ENCODE measurements around the gene PACS2.
"Not testable (repeated sequence)": the region's sequence is repeated elsewhere in the genome, so short reads cannot be mapped to it uniquely, and the experiment has no call there.

PACS2 gene

DNA sequence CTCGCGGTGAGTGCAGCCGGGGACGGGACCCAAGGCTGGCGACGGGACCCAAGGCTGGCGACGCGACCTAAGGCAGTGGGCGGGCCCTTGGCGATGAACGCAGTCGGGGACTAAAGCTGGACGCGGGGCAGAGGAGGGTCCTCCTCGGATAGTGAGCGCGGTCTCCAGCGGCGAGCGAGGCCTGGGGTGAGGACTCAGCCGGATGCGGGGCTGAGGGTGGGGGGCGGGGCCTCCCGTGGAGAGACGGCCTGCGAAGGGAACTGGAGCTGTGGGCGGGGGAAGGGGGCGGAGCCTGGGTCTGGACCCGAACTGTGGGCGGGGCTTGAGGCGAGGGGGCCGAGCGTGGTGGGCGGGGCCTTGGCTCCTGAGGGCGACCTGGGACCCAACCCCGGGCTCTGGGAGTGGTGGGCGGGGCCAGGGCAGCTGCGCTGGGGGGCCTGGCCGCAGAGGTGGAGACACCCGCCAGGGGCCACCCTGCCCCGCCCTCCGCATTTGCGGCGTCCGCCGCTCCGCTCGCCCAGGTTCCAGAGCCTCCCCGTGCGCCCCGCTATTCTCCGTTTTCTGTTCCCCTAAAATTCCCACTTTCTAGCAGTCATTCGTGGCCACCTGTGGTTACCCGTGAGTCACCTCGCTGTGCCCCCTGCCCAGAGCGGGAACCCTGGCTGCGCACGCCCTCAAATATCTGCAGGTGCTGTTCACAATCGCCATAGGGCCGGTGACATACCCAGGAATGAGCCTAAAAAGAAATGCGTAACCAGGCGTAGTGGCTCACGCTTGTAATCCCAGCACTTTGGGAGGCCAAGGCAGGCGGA is 13.2 kb upstream of the PACS2 start:
- H3K4me3 ChIP-seq (ENCODE audit: low read depth, low read length) = peak overlapping the region; percentile 91
- TF ChIP-seq, protein P1, sequence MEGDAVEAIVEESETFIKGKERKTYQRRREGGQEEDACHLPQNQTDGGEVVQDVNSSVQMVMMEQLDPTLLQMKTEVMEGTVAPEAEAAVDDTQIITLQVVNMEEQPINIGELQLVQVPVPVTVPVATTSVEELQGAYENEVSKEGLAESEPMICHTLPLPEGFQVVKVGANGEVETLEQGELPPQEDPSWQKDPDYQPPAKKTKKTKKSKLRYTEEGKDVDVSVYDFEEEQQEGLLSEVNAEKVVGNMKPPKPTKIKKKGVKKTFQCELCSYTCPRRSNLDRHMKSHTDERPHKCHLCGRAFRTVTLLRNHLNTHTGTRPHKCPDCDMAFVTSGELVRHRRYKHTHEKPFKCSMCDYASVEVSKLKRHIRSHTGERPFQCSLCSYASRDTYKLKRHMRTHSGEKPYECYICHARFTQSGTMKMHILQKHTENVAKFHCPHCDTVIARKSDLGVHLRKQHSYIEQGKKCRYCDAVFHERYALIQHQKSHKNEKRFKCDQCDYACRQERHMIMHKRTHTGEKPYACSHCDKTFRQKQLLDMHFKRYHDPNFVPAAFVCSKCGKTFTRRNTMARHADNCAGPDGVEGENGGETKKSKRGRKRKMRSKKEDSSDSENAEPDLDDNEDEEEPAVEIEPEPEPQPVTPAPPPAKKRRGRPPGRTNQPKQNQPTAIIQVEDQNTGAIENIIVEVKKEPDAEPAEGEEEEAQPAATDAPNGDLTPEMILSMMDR (conservative IDR thresholded peaks at IDR 0.05; ENCODE audit: low read depth, low read length) = no peak

GRCh38 chr14:105301915-105302249 is 12.7 kb upstream of the PACS2 start:
- peak overlapping the region; percentile 91 for H3K4me3 ChIP-seq (ENCODE audit: low read depth, low read length)
- not testable (repeated sequence) for DNase-seq (ENCODE audit: low read depth)

More for the DNA sequence above, 13.2 kb upstream of the PACS2 start:
- DNase-seq (ENCODE audit: low read depth) = peak; percentile 95

- TF ChIP-seq, protein P1 (conservative IDR thresholded peaks at IDR 0.05; ENCODE audit: low read depth, low read length) = no peak
- no peak overlapping the region for H3K4me3 ChIP-seq (ENCODE audit: low read depth, low read length)
- no peak for DNase-seq (ENCODE audit: low read depth)
Observed at GRCh38 chr14:105303949-105304348, 10.6 kb upstream of the PACS2 start.

DNA sequence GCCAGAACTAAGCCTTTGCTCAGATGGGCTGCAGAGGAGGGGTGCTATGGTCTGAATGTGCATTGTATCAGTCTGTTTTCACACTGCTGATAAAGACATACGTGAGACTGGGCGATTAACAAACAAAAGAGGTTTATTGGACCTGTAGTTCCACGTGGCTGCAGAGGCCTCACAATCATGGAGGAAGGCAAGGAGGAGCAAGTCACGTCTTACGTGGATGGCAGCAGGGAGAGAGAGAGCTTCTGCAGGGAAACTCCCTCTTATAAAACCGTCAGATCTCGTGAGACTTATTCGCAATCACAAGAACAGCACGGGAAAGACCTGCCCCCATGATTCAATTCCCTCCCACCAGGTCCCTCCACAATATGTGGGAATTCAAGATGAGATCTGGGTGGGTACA is 10.0 kb upstream of the PACS2 start:
- DNase-seq (ENCODE audit: low read depth) = no peak
- no peak overlapping the region for H3K4me3 ChIP-seq (ENCODE audit: low read depth, low read length)
- TF ChIP-seq, protein P1 (conservative IDR thresholded peaks at IDR 0.05; ENCODE audit: low read depth, low read length) = no peak

GRCh38 chr14:105305345-105305744 is 9.2 kb upstream of the PACS2 start:
- no peak for DNase-seq (ENCODE audit: low read depth)
- no peak overlapping the region for H3K4me3 ChIP-seq (ENCODE audit: low read depth, low read length)
- TF ChIP-seq, protein P1 (conservative IDR thresholded peaks at IDR 0.05; ENCODE audit: low read depth, low read length) = no peak

DNA sequence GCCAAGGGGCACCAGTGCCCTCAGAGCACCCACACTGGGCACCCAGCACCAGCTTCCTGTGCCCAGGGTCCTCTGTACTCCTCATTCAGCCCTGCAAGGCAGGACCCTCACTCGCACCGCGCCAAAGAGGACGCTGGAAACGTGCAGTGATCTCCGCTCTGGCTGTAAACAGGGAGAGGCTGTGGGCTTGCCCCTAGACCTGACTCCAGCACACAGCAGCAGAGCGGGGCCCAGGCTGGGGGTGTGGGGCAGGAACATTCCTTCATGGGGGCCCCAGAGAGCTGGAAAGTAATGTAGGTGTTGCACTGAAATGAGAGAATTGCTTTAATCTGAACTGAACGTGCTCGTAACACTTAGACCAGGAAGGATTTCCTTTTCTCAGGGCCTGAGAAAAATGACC is 8.8 kb upstream of the PACS2 start:
- TF ChIP-seq, protein P1 (conservative IDR thresholded peaks at IDR 0.05; ENCODE audit: low read depth, low read length) = no peak

DNA sequence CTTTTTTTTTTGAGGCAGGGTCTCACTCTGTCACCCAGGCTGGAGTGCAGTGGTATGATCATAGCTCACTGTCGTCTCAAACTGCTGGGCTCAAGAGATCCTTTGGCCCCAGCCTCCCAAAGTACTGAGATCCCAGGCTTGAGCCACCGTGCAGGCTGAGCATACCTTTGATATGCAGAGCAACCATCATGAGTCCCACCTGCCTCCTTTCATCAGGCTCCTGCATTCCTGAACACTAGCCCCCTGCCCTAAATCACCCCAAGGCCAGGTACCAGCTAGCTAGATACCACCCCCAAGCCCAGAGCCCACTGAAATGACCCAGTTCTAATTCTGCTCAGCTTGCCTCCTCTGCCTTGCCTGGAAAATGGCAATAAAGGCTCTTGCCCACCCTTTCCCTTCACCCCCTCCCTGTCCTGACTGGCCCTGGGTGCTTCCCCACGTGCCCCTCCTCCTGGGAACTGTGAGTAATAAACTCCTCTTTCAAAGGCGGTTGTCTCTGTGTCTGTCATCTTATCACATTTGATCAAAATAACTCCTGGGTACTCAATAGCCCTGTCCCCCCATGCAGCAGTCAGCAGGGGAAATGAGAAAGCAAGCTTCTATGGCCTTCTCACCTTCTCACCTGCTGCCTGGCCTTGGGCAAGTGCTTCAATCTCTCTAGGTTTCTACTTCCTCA is 7.4 kb upstream of the PACS2 start:
- TF ChIP-seq, protein P1 (conservative IDR thresholded peaks at IDR 0.05; ENCODE audit: low read depth, low read length) = no peak
- H3K4me3 ChIP-seq (ENCODE audit: low read depth, low read length) = no peak overlapping the region
- no peak for DNase-seq (ENCODE audit: low read depth)

More for the DNA sequence above, 8.8 kb upstream of the PACS2 start:
- no peak for DNase-seq (ENCODE audit: low read depth)
- no peak overlapping the region for H3K4me3 ChIP-seq (ENCODE audit: low read depth, low read length)
